Prostate gland (tissue), 2 donors: ENCODE measurements around the gene ZNF728.
"Not testable (repeated sequence)": the region's sequence is repeated elsewhere in the genome, so short reads cannot be mapped to it uniquely, and the experiment has no call there.

Experiments
- CTCF ChIP-seq, 4 experiments: fragments of 200-600 bp in 2 of 4; fragments of 450-650 bp in 2 of 4; sonication (generic) in 2 of 4; IDR thresholded peaks; 1 replicate in 3 of 4; 2 replicates in 1 of 4; pipeline ENCODE4 v1.5.1; 2016 to 2019; ENCODE audit warnings: antibody characterized with exemption in 4 of 4, mild to moderate bottlenecking in 2 of 4, moderate library complexity in 2 of 4
- POLR2A ChIP-seq: fragments of 450-650 bp; IDR thresholded peaks from one replicate; pipeline ENCODE4 v1.6.1; 2016; ENCODE audit warnings: antibody characterized with exemption, mild to moderate bottlenecking

- not testable (repeated sequence) for TF ChIP-seq POLR2A; CTCF (IDR thresholded peaks at IDR 0.05)
These were observed 77.8 kb downstream of the ZNF728 start for GRCh38 chr19:22925181-22925580.
